GM12891 (cell line): Measurements from ENCODE around the gene FNTB.

Source experiments
- PAX5 ChIP-seq: IDR thresholded peaks from 2 replicates; pipeline ENCODE4 v1.6.1; 2011; ENCODE audit warnings: low read length, moderate library complexity, mild to moderate bottlenecking; ENCODE audit not compliant: insufficient read depth, severe bottlenecking
- POLR2A ChIP-seq: IDR thresholded peaks from 2 replicates; pipeline ENCODE4 v1.6.1; 2011; ENCODE audit warnings: low read depth, low read length, control low read depth
- POLR2AphosphoS5 ChIP-seq: IDR thresholded peaks from 2 replicates; pipeline ENCODE4 v1.6.1; 2011; ENCODE audit warnings: low read depth, low read length, control low read depth
- POU2F2 ChIP-seq: IDR thresholded peaks from 2 replicates; pipeline ENCODE4 v1.6.1; 2011; ENCODE audit warnings: low read depth, mild to moderate bottlenecking, control low read depth, low read length, moderate library complexity
- SPI1 ChIP-seq: IDR thresholded peaks from 2 replicates; pipeline ENCODE4 v1.6.1; 2011; ENCODE audit warnings: low read depth, low read length, control low read depth
- TAF1 ChIP-seq: IDR thresholded peaks from 2 replicates; pipeline ENCODE4 v1.6.1; 2011; ENCODE audit warnings: low read depth, low read length, control low read depth

- TF ChIP-seq POLR2A: no peak
- no peak for TF ChIP-seq POLR2AphosphoS5
- TF ChIP-seq TAF1: no peak
- TF ChIP-seq SPI1: no peak
- no peak for TF ChIP-seq PAX5
- TF ChIP-seq POU2F2: no peak
Measured at GRCh38 chr14:64937171-64937820, 49.4 kb upstream of the FNTB start.
